Urothelium cell line (cell line): ENCODE measurements around the gene CIAO2B.
"Not testable (repeated sequence)": the region's sequence is repeated elsewhere in the genome, so short reads cannot be mapped to it uniquely, and the experiment has no call there.

ENCODE experiments used
- DNase-seq: peaks from one replicate; pipeline ENCODE4 v3.0.0; 2011; ENCODE audit warnings: low spot score, mixed read lengths
- FAIRE-seq: peaks from 2 replicates; lab custom pipeline; 2011; peaks lifted over from hg19 to GRCh38; lab: Jason Lieb, UNC

Gene CIAO2B

DNA sequence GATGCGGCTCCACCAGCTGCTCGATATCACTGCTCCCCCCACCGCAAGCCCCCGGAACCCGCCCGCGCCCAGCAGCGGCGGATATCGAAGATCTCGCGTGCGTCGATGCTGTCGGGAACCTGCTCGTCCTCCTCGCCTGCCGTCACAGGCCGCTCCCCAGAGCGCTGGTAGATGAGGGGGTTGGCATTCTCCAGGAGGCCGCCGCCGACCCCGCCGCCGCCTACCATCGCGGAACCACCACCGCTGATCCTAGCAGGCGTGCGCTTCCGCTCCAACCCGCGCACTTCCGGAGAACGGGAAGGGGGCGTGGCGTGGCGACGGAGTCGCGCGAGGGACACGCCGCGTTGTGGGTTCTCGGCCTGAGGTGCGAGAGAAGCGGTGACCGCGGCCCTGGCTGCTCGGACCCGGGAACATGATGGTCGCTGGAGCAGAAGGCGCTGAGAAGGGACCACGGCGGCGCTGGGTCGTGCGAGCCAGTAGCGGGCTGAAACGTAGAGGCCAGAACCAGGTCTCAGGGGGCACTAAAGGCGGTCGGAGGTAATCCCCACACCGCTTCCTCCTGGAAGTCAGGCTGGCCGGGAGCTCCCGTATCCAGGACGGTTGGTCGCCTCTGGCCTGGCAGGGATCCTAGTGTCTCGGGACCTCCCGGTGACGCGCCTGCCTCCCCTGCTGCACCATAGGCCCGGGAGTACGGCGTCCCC lies at the start of gene CIAO2B:
Gene CIAO2B (minus strand): TSS at position 265 of the 701 bp plus-strand sequence. CDS start 38 bp downstream, at position 227.
- FAIRE-seq (peak; percentile 78), DNase-seq (peak; percentile 93)

DNA sequence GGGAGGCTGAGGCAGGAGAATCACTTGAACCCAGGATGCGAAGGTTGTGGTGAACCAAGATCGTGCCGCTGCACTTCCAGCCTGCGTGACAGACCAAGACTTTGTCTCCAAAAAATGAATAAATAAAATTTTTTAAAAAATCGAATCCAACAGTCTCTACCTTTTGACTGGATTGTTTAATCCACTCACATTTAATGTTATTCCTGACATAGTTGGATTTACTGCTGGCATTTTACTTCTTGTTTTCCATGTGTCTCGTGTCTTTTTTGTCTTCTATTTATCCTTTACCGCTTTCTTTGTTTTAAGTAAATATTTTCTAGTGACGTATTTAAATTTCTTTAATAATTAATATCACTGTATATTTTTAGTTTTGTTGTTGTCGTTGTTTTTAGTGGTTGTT lies 48.8 kb upstream of the CIAO2B start:
- FAIRE-seq (no peak), DNase-seq (no peak)

- DNase-seq = no peak
- FAIRE-seq = no peak
These were observed 45.0 kb upstream of the CIAO2B start for GRCh38 chr16:66979011-66979717.

DNA sequence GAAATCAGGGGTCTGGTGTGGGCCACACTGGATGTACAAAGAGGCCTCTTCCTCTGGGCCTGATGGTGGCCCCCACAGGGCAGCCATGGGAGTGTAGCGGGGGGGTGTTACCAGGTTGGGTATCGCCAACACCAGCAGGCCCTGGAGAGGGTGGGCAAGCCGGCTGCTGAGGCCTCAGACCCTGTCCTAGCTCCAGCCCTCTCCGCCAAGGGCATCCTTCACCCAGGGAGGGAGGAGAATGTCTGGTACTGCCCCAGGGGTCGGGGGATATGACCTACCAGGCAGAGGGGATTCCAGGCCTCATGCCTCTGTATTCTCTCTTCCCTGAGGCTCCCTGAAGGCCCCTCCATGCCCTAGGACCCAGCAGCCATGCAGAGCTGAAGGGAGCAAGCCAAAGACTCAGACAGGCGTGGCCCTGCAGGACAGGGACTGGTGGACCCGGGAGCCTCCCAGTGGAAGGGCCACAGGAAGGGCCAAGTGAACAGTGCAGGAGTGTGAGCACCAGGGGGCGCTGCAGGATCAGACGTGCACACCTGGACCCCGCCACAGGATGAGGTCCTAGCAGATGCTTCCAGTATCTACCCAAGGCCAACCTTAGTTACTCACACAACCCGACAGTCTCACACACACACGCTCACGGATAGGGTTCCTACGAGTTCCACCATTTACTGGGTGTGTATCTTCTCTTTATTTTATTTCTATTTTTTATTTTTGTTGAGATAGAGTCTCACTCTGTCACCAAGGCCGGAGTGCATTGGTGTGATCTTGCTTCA lies 43.3 kb upstream of the CIAO2B start:
- peak; percentile 86 for DNase-seq
- FAIRE-seq = peak; percentile 30

GRCh38 chr16:66976746-66977145 lies 42.5 kb upstream of the CIAO2B start:
- DNase-seq (no peak), FAIRE-seq (no peak)

DNA sequence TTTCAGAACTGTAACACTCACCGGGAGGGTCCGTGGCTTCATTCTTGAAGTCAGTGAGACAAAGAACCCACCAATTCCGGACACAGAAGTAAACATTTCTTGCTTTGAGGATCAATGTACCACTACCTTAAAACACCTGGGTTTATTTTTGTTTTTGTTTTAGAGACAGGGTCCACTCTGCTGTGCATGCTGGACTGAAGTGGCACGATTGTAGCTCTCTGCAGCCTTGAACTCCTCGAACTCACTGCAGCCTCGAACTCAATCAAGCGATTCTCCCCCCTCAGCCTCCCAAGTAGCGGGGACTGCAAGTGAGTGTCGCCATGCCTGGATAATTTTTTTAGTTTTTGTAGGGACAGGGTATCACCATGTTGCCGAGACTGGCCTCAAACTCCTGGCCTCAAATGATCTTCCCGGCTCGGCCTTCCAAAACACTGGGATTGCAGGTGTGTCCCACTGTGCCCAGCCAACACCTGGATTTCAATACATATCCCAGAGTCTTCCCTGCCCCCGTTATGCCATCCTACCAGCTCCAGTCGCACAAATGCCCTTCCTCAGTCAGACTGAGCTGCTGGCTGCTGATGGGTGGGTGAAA lies 41.2 kb upstream of the CIAO2B start:
- DNase-seq (no peak), FAIRE-seq (no peak)

DNA sequence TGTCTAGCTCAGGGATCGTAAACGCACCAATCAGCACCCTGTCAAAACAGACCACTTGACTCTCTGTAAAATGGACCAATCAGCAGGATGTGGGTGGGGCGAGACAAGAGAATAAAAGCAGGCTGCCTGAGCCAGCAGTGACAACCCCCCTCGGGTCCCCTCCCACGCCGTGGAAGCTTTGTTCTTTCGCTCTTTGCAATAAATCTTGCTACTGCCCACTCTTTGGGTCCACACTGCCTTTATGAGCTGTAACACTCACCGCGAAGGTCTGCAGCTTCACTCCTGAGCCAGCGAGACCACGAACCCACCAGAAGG lies 40.7 kb upstream of the CIAO2B start:
- not testable (repeated sequence) for FAIRE-seq

DNA sequence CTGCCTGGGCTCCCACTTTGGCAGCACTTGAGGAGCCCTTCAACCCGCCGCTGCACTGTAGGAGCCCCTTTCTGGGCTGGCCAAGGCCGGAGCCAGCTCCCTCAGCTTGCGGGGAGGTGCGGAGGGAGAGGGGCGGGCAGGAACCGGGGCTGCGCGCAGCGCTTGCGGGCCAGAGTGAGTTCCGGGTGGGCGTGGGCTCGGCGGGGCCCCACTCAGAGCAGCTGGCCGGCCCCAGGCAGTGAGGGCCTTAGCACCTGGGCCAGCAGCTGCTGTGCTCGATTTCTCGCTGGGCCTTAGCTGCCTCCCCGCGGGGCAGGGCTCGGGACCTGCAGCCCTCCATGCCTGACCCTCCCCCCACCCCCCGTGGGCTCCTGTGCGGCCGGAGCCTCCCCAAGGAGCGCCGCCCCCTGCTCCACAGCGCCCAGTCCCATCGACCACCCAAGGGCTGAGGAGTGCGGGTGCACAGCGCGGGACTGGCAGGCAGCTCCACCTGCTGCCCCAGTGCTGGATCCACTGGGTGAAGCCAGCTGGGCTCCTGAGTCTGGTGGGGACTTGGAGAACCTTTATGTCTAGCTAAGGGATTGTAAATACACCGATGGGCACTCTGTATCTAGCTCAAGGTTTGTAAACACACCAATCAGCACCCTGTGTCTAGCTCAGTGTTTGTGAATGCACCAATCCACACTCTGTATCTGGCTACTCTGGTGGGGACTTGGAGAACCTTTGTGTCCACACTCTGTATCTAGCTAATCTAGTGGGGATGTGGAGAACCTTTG lies 40.1 kb upstream of the CIAO2B start:
- DNase-seq, FAIRE-seq: not testable (repeated sequence)

More for the DNA sequence above, 40.7 kb upstream of the CIAO2B start:
- not testable (repeated sequence) for DNase-seq

DNA sequence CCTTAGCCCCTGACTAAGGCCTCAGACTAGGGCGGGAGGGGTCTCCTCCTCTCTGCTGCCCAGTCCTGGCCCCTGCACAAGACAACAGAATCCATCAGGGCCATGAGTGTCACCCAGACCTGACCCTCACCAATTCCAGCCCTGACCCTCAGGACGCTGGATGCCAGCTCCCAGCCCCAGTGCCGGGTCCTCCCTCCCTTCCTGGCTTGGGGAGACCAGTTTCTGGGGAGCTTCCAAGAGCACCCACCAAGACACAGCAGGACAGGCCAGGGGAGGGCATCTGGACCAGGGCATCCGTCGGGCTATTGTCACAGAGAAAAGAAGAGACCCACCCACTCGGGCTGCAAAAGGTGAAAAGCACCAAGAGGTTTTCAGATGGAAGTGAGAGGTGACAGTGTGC lies 39.5 kb upstream of the CIAO2B start:
- FAIRE-seq = no peak

DNA sequence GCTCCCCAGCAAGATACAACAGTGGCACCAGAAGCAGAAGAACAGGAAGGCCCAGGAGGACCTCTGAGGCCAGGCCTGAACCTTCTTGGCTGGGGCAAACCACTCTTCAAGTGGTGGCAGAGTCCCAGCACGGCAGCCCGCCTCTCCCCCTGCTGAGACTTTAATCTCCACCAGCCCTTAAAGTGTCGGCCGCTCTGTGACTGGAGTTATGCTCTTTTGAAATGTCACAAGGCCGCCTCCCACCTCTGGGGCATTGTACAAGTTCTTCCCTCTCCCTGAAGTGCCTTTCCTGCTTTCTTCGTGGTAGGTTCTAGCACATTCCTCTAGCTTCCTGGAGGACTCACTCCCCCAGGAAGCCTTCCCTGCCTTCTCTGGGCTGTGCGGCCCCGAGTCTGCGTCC lies 38.8 kb upstream of the CIAO2B start:
- FAIRE-seq (no peak), DNase-seq (no peak)

More for the DNA sequence above, 39.5 kb upstream of the CIAO2B start:
- no peak for DNase-seq

GRCh38 chr16:66970775-66971720 lies 36.8 kb upstream of the CIAO2B start:
- no peak for FAIRE-seq
- peak; percentile 81 for DNase-seq

DNA sequence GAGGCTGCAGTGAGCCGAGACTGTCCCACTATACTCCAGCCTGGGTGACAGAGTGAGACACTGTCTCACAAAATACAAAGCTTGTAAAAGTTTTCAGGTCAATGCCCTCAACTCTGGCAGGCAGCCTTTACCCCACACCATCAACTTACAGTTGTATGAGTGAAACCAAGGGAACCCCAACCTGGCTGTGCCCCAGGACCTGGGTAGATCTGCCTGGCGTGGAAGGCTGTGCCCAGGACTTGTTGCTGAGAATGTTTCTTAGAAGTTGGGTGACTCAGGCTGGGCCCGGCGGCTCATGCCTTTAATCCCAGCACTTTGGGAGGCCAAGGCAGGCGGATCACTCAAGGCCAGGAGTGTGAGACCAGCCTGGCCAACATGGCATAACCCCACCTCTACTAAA lies 34.6 kb upstream of the CIAO2B start:
- no peak for FAIRE-seq
- no peak for DNase-seq

GRCh38 chr16:66964049-66964448 lies 29.8 kb upstream of the CIAO2B start:
- no peak for FAIRE-seq
- DNase-seq = no peak

GRCh38 chr16:66961914-66962313 lies 27.7 kb upstream of the CIAO2B start:
- DNase-seq = no peak
- no peak for FAIRE-seq

DNA sequence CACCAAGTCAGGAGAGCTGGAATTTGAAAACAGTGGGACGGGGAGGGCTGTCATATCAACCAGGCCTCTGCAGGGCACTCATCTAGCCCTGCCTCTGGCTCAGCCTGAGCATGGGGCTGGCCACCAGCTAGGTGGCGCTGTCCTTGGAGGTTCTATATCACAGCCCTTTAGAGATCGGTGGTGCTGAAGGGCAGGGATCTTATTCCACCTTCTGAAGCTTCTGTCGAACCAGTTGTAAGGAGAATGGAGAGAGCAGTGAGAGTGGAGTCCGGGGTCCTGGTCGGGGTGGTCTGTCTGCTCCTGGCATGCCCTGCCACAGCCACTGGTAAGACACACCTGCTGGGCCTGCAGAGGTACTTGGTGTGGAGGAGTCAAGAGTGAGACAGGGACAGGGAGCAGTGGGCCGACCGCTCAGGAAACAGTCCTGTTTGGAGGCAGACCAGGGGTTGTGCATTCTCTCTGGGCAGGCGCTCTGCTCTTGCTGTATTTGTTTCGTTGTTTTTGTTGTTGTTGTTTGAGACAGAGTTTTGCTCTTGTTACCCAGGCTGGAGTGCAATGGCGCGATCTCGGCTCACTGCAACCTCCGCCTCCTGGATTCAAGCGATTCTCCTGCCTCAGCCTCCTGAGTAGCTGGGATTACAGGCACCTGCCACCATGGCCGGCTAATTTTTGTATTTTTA lies 27.0 kb upstream of the CIAO2B start, which contains the start of gene CES3:
Gene CES3 (plus strand): TSS at position 202 of the 680 bp plus-strand sequence. CDS start 42 bp downstream, at position 244.
- DNase-seq = peak; percentile 78
- peak; percentile 37 for FAIRE-seq

DNA sequence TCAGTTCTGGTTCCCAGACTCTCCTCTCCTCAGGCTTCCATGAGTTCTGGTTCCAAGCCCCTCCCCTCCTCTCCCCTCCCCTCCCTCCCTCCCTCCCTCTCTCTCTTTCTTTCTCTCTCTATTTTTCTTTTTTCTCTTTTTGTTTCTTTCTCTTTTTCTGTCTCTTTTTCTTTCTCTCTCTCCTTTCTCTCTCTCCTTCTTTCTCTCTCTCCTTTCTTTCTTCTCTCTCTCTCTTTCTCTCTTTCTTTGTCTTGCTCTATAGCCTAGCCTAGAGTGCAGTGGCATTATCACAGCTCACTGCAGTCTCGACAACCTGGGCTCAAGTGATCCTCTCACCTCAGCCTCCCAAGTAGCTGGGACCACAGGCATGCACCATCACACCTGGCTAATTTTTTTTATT lies 26.1 kb upstream of the CIAO2B start:
- DNase-seq (no peak), FAIRE-seq (no peak)

GRCh38 chr16:66959704-66960161 lies 25.5 kb upstream of the CIAO2B start:
- FAIRE-seq = no peak

GRCh38 chr16:66958857-66959703 lies 24.9 kb upstream of the CIAO2B start:
- no peak for FAIRE-seq
- DNase-seq = no peak

More at GRCh38 chr16:66959704-66960161, 25.5 kb upstream of the CIAO2B start:
- DNase-seq = no peak
